Measurements from ENCODE around the gene ZDHHC17.

DNA sequence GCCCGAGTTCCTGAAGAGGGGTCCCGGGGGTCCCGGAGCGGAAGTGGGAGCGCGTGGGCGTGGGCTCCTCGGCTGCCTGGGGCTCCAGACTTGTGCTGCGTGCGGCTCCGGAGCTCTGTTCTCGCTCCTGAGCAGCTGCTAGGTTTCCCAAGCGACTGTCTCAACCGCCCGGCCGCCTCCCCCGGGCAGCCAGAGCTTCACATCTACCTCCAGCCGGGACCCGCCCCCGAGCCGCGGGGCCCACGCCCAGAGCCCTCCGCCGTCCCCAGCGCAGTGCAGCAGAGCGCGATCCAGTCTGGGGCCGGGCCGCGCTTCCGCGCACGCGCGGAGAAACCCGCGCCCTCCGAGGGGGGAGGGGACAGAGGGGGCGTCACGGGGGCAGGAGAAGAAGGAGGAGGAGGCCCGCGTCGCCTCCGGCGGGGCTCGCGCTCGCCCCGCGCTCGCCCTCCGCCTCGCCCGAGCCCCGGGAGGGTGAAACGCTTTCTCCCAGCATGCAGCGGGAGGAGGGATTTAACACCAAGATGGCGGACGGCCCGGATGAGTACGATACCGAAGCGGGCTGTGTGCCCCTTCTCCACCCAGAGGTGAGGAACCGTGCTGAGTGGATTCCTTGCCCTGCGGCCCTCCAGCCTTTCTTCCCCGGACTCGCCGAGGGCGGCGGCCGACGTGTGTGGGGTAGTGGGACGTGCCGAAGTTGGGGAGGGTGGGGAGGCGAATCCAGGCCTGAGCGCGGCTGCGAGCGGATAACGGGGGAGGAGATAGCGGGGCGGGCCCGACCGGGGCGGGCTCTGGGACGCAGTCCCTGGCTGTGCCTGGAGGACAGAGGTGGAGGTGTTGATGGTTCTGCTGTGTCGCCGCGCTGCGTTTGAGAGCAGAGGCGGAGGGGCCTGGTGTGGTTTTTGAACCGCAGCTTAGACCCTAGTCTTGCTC lies at the start of gene ZDHHC17:
- no peak for TF ChIP-seq EZH2 (IDR thresholded peaks at IDR 0.05)
- peak; percentile 88 for TF ChIP-seq POLR2AphosphoS5 (IDR thresholded peaks at IDR 0.05; ENCODE audit: borderline replicate concordance, low read depth, low read length)
- TF ChIP-seq FOXP2 (optimal IDR thresholded peaks at IDR 0.05; ENCODE audit: control extremely low read depth, extremely low read length, insufficient read depth): peak; percentile 54
